ENCODE results near the gene HAL. TPM values are rescaled to one million over a fixed set of nuclear protein-coding genes. Genes with fewer than 3 reads are reported as not detected.

HAL gene
- total RNA-seq, 1 donor from 2014 or later = 1.7 TPM

DNA sequence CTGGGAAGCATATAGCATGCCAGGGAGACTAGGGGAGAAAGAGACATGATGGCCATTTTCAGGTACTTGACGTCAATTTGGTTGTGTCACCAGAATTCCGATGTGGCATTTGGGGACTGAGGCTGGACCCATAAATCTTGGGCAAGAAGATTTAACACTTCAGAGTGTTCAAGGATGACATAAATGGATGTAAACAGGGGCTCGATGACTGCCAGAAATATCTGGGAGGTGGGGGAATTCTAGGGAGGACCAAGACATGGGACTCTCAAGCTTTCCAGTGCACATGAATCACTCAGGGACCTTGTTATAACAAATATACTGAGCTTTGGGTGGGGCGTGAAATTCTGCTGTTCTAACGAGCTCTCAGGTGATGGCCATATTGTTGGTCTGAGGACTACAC lies 17.8 kb downstream of the HAL start:
- Mint-ChIP-seq H3K4me1 (ENCODE audit: unreplicated experiment) (no peaks in the 10 kb centered on the region), H3K9me3 (ENCODE audit: unreplicated experiment) (no peaks in the 10 kb centered on the region), H3K36me3 (ENCODE audit: unreplicated experiment) (no peaks in the 10 kb centered on the region), H3K4me3 (ENCODE audit: unreplicated experiment) (no peak overlapping the region), H3K27me3 (ENCODE audit: unreplicated experiment) (no peaks in the 10 kb centered on the region), H3K27ac (ENCODE audit: unreplicated experiment) (no peak overlapping the region)
- TF ChIP-seq, protein P1, sequence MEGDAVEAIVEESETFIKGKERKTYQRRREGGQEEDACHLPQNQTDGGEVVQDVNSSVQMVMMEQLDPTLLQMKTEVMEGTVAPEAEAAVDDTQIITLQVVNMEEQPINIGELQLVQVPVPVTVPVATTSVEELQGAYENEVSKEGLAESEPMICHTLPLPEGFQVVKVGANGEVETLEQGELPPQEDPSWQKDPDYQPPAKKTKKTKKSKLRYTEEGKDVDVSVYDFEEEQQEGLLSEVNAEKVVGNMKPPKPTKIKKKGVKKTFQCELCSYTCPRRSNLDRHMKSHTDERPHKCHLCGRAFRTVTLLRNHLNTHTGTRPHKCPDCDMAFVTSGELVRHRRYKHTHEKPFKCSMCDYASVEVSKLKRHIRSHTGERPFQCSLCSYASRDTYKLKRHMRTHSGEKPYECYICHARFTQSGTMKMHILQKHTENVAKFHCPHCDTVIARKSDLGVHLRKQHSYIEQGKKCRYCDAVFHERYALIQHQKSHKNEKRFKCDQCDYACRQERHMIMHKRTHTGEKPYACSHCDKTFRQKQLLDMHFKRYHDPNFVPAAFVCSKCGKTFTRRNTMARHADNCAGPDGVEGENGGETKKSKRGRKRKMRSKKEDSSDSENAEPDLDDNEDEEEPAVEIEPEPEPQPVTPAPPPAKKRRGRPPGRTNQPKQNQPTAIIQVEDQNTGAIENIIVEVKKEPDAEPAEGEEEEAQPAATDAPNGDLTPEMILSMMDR (IDR thresholded peaks at IDR 0.05) = no peak
- no peak for DNase-seq (ENCODE audit: extremely low spot score, unreplicated experiment)

DNA sequence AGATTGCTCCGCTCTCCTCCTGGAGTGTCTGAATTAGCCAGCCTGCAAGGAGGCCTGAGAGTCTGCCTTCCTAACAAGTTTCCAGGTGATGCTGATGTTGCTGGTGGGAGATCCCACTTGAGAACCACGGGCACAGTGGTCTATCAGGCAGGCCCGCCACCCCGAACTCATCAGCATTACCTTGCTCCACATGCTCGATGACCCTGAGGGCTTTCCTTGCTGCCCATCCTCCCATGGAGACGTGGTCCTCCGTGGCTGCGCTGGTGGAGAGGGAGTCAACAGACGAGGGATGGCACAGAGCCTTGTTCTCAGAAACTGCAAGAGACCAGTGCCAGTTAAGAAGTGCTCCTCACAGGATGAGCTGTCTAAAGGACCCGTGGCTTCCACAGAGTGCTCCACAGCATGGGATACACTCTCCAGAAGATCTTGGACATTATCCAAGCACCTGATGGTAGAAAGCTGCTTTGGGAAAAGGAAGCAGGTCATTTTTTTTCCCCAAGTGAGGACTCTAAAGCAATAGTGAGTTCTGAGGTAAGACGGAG lies 18.3 kb downstream of the HAL start:
- H3K9me3 Mint-ChIP-seq (ENCODE audit: unreplicated experiment) = no peaks in the 10 kb centered on the region
- H3K27ac Mint-ChIP-seq (ENCODE audit: unreplicated experiment) = no peak overlapping the region
- H3K4me1 Mint-ChIP-seq (ENCODE audit: unreplicated experiment) = no peaks in the 10 kb centered on the region
- H3K4me3 Mint-ChIP-seq (ENCODE audit: unreplicated experiment) = no peak overlapping the region
- no peaks in the 10 kb centered on the region for H3K36me3 Mint-ChIP-seq (ENCODE audit: unreplicated experiment)
- TF ChIP-seq, protein P1 (IDR thresholded peaks at IDR 0.05) = no peak
- DNase-seq (ENCODE audit: extremely low spot score, unreplicated experiment) = no peak
- no peaks in the 10 kb centered on the region for H3K27me3 Mint-ChIP-seq (ENCODE audit: unreplicated experiment)

DNA sequence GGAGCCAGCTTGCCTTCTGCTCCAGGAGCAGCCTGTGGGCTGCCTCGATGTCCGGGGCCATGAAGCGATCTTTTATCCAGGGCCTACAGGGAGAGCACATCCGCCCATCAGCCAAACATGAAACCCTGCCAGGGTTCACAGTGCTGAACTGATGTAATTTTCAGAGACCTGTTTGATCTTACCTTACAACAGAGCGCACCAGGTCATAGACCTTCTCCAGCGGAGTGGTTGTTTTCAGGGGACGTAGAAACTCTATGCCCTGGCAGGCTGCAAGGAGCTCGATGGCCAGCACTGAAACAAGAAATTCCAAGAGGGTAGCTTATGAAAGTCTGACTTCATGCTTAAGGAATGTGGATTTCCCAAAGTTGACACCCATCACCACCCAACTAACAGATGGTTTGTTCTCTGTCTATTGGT lies 19.7 kb downstream of the HAL start:
- no peaks in the 10 kb centered on the region for H3K4me1 Mint-ChIP-seq (ENCODE audit: unreplicated experiment)
- no peak overlapping the region for H3K27ac Mint-ChIP-seq (ENCODE audit: unreplicated experiment)

DNA sequence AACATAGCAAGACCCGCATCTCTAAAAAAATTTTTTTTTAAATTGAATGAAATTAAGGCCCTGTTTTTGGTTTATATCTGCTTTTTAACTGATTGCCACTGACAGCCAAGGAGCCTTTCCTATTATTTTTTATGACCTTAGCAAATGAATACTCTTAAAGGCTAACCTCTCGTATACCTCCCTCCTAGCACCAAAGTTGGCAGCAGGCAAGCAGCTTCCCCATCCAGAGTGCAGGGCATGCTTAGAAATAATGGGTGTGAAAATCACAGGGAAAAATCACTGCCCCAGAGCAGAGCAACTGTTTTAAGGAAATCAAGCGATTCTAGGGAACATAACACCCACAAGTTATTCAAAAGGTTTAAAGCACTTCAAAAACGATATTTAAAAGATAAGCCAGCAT lies 20.7 kb downstream of the HAL start:
- no peaks in the 10 kb centered on the region for H3K27me3 Mint-ChIP-seq (ENCODE audit: unreplicated experiment)
- no peak overlapping the region for H3K27ac Mint-ChIP-seq (ENCODE audit: unreplicated experiment)
- DNase-seq (ENCODE audit: extremely low spot score, unreplicated experiment) = no peak
- no peak overlapping the region for H3K4me3 Mint-ChIP-seq (ENCODE audit: unreplicated experiment)
- TF ChIP-seq, protein P1 (IDR thresholded peaks at IDR 0.05) = no peak
- H3K36me3 Mint-ChIP-seq (ENCODE audit: unreplicated experiment) = no peaks in the 10 kb centered on the region
- H3K4me1 Mint-ChIP-seq (ENCODE audit: unreplicated experiment) = no peaks in the 10 kb centered on the region
- H3K9me3 Mint-ChIP-seq (ENCODE audit: unreplicated experiment) = no peaks in the 10 kb centered on the region

More for the DNA sequence above, 19.7 kb downstream of the HAL start:
- DNase-seq (ENCODE audit: extremely low spot score, unreplicated experiment) = no peak
- Mint-ChIP-seq H3K36me3 (ENCODE audit: unreplicated experiment) (no peaks in the 10 kb centered on the region), H3K9me3 (ENCODE audit: unreplicated experiment) (no peaks in the 10 kb centered on the region), H3K4me3 (ENCODE audit: unreplicated experiment) (no peak overlapping the region), H3K27me3 (ENCODE audit: unreplicated experiment) (no peaks in the 10 kb centered on the region)
- TF ChIP-seq, protein P1 (IDR thresholded peaks at IDR 0.05) = no peak

DNA sequence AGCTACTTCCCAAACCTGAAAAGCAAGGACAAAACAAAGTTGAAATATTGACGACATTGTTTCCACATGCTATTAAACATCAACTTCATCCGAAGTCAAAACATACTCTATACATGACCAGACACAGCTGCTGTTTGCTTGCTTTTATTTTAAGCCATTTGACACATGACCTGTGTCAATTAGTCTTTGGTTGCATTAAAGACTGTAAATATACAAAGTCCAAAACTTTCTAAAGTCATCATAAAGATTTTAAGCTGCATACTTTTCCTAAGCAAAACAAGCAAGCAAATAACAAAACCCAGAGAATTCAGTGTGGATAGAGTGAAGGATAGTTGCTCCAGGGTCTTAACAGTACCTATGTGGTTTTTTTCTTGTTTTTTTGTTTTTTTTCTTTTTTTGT lies 21.8 kb downstream of the HAL start:
- Mint-ChIP-seq H3K36me3 (ENCODE audit: unreplicated experiment) (no peaks in the 10 kb centered on the region), H3K4me3 (ENCODE audit: unreplicated experiment) (no peak overlapping the region), H3K27me3 (ENCODE audit: unreplicated experiment) (no peaks in the 10 kb centered on the region), H3K9me3 (ENCODE audit: unreplicated experiment) (no peaks in the 10 kb centered on the region), H3K27ac (ENCODE audit: unreplicated experiment) (no peak overlapping the region), H3K4me1 (ENCODE audit: unreplicated experiment) (no peaks in the 10 kb centered on the region)
- no peak for DNase-seq (ENCODE audit: extremely low spot score, unreplicated experiment)
- TF ChIP-seq, protein P1 (IDR thresholded peaks at IDR 0.05) = no peak
